G401.6 (cell line): ENCODE measurements around the gene FMN1.

Source experiments
- FAIRE-seq: peaks from 2 replicates; lab custom pipeline; 2012; peaks lifted over from hg19 to GRCh38; lab: Jason Lieb, UNC

FMN1 gene

DNA sequence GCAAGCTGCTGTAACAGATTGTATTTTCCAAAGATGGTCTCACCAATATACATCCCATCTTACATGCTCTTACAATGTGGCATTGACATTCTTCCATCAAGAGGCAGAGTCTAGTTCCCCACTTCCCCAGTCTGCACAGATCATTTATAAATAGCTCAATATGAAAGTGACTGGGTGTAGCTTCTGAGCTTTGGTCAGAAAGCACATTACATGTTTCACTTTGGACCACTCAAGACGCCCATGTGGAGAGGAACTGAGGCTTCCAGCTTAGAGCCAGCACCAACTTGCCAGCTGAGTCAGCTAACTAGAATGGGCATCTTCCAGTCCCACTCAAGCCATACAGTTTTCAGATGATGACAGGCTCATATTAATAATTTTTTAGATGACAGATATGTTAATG, 431.2 kb downstream of the FMN1 start:
- FAIRE-seq: no peak

DNA sequence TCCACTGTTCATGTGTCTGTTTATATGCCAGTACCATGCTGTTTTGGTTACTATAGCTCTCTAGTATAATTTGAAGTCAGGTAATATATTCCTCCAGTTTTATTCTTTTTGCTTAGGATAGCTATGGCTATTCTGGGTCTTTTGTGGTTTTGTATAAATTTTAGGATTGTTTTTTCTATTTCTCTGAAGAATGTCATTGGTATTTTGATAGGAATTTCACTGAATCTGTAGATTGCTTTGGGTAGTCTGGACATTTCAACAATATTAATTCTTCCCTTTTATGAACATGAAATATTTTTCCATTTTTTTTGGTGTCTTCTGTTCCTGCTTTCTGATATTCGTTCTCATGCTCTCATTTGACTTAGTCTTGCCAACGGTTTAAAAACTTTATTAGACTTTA, 437.1 kb downstream of the FMN1 start:
- FAIRE-seq: no peak

DNA sequence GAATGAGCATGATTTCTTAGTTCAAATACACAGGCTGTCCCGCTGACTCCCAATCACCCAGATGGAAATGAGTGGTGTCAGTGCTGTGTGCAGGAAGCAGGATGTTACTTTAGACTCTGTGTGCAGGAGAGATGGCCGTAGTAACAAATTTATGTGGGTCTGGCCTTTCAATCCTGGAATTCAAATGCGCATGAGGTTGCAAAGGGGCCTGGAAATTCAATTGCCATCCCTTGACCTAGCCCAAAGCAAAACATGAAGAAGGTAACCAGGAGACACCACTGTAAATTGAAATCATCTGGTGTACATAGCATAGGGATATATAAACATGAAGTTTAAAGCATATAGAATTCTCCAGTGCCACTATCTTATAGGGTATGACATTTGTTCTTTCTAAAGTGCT, 443.5 kb downstream of the FMN1 start:
- no peak for FAIRE-seq

DNA sequence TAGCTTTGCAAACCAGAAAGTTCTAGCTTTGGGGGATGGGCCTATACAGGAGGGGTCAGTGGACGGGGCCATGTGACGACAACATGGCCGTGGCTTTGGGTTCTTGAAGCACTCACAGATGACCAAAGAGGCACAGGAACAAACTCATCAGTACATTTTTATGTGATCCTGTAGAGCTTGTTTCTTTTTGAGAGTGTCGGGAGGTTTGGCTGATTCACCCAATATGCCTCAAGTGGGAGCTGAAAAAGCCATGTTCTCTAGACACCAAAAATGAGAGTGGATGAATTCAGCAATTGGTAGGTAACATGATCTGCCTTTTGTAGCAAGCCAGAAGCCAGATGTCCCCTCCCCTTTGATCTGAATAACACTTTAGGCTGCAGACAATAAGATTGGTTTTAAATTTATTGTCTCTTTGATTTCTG, 446.6 kb downstream of the FMN1 start:
- FAIRE-seq: no peak

DNA sequence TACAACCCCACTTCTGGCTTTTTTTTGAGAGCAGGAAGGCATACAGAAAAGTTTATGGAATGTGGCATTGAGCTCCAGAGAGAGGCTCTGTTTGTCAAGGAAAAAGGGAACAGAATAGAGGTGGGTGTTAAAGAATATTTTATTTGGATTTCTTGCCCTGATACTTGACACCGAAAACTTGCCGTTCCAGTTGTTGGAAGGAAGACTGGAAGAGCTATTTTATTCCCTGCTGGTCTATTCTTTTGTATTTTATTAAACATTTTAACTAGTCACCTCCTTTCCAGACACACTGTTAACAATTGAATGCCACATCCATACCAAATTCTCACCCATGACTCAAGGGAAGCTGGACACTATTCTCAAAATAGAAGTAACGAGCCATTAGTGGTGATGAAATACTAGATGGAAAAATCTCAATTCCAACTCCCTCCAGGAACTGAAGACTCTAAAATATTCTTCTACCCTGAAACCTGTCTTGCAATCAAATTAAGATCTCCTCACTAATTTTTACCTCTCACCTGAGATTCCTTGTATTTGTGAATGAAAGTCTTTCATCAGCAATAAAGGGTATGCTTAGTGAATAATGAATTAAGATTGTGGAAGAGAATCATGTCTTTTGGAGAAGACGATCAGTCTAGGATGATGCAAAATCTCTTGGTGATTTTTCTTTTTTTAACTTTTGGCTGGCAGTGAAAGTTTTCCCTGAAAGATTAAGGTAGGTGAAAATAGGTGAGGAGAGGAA, 448.2 kb downstream of the FMN1 start:
- no peak for FAIRE-seq

DNA sequence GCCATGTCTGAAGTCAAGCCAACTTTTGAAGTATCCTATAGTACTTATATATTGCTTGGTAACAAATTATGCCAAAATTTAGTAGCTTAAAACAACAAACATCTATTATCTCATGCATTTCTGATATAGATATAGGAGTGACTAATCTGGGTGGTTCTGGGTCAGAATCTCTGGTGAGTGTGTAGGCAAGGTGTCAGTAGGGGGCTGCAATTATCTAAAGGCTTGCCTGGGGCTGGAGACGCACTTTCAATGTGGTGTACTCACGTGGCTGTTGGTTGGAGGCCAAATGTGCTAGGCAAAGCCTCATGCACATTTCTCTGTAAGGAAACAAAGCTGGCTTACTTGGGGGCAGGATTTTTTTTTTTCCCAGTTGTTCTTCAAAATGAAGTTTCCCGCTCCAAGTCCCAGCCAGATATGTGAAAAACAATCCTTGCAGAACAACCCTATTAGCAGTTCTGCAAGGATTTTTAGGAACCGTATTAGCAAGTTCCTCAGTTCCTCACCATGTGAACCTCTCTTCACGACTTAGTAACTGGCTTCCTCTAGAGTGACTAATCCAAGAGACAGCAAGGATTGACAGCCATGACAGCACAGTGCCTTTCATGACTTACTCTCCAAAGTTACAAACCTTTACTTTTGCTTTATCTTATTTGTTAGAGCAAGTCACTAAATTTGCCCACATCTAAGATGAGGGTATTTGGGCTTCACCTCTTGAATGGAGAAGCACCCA, 450.9 kb downstream of the FMN1 start:
- no peak for FAIRE-seq

DNA sequence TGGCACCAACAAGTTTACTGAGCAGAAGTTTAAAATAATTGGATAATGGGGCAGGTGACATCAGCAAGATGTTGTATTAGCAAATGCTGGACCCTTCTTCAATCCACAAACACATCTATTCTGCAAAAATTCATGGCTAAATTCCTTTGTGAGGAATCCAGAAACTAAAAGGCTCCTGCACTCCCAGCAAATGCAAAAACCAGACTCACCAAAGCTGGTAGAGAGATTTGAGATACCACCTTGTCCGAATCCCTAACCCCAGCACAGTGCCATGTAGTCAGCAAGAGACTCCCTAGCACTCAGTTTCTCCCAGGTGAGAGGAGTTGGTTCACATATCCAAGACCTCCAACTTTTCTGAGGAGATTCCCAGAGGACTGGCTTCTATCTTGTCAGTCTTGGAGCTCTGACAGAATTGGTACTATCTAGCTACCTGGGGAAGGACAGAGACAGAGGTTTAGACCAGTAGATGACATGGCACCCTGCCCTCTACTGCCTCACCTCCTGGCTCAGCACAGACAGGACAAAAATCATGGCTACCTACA, 454.9 kb downstream of the FMN1 start:
- FAIRE-seq: no peak

DNA sequence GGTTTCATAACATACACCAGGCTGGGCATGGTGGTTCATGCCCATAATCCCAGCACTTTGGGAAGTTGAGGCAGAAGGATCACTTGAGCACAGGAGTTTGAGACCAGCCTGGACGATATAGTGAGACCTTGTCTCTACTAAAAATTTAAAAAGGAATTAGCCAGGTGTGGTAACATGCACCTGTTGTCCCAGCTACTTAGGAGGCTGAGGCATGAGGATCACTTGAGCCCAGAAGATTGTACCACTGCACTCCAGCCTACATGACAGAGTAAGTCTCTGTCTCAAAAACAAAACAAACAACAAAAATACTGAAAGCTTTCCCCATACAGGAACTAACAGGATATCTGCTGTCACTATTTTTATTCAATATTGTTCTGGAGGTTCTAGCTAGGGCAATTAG, 455.8 kb downstream of the FMN1 start:
- no peak for FAIRE-seq

DNA sequence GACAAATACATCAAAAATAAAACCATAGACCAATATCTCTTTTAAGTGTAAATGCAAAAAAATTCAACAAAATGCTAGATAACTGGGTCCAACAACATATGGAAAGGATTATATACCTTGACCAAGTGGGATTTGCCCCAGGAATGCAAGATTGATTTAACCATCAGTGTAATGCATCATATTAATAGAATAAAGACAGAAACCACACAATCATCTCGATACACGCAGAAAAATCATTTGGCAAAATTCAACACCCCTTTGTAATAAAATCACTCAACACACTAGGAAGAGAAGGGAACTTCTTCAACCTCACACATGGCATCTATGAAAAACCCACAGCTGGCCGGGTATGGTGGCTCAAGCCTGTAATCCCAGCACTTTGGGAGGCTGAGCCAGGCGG, 457.2 kb downstream of the FMN1 start:
- no peak for FAIRE-seq

DNA sequence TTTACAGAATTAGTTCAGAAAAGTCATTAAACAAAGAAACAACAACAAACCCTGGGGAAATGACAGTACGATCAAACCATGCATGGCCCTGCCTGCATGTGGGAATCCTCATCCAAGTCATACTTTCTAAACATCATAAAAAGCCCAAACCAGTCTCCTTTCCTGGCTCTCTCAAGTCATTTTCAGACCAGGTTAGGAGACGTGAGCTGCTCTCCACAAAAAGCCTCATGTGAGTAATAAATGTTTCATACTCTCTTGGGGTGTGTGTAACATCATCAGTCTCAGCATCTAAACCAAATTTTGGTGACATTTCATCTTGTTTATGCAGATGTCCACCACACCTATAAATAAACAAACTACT, 457.8 kb downstream of the FMN1 start:
- FAIRE-seq: no peak

DNA sequence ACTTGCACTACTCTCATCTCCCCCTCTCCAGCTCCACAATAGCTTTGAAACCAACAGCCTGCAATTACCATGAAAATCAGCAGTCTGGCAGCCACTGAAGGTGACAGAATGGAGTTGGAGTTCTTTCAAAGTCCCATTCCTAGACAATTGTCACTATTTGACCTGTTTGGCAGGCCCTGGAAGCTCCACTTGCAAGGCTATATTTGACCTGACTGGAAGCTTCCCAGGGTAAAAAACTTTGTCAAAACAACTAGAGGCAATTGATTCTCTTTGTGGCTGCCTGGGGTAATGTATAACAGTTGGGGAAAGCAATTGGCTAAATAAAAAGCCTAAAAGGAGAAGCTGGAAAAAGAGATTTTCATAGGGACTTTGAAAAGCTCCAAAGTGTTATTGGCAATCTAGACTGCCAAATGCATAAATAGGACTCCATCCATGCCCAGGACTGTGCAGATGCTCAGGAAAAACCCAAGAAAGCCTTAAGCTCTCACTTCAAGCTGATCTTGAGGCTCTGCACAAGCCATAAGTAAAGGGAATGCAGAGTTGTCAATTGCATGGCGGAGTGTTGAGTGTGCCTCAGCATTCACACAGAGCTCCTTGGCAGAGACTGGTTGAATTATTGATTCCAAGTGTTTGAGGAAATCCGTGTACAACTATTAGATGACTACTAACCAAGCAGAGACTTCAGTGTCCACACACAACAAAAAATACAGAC, 458.4 kb downstream of the FMN1 start:
- FAIRE-seq: no peak

DNA sequence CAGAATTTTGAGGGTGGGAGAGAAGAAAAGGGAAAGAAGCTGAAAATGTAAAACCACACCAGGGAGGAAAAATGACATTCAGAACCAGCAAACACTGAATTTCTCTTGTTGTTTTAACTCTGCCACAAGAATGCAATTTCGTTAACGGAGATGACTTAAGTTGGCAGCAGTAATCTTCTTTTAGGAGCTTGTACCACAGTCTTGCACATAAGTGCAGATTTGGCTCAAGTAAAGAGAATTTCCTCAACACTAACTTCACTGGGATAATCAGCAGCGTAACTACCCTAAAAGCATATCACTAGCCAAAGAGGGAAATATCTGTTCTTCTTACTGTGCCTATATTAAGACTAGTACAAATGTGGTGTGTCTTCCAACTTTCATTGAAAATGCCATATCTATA, 461.2 kb downstream of the FMN1 start:
- no peak for FAIRE-seq

DNA sequence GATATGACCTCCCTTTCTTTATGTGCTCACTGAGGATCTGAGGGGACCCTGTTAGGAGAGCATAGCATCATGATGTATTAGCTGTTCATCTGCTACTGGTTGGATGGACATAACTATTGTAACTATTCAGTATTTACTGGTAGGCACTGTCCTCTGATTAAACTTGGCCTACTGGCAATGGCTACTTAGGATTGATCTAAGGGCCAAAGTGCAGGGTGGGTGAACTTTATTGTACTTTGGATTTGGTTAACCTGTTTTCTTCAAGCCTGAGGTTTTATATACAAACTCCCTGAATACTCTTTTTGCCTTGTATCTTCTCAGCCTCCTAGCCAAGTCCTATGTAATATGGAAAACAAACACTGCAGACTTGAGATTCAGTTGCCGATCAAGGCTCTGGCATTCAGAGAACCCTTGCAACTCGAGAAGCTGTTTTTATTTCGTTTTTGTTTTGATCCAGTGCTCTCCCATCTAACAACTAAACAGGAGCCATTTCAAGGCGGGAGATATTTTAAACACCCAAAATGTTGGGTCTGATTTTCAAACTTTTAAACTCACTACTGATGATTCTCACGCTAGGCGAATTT, 461.8 kb downstream of the FMN1 start:
- FAIRE-seq: no peak

DNA sequence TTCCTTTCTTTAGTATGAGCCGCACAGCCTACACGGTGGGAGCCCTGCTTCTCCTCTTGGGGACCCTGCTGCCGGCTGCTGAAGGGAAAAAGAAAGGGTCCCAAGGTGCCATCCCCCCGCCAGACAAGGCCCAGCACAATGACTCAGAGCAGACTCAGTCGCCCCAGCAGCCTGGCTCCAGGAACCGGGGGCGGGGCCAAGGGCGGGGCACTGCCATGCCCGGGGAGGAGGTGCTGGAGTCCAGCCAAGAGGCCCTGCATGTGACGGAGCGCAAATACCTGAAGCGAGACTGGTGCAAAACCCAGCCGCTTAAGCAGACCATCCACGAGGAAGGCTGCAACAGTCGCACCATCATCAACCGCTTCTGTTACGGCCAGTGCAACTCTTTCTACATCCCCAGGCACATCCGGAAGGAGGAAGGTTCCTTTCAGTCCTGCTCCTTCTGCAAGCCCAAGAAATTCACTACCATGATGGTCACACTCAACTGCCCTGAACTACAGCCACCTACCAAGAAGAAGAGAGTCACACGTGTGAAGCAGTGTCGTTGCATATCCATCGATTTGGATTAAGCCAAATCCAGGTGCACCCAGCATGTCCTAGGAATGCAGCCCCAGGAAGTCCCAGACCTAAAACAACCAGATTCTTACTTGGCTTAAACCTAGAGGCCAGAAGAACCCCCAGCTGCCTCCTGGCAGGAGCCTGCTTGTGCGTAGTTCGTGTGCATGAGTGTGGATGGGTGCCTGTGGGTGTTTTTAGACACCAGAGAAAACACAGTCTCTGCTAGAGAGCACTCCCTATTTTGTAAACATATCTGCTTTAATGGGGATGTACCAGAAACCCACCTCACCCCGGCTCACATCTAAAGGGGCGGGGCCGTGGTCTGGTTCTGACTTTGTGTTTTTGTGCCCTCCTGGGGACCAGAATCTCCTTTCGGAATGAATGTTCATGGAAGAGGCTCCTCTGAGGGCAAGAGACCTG, 463.5 kb downstream of the FMN1 start:
- FAIRE-seq: no peak

DNA sequence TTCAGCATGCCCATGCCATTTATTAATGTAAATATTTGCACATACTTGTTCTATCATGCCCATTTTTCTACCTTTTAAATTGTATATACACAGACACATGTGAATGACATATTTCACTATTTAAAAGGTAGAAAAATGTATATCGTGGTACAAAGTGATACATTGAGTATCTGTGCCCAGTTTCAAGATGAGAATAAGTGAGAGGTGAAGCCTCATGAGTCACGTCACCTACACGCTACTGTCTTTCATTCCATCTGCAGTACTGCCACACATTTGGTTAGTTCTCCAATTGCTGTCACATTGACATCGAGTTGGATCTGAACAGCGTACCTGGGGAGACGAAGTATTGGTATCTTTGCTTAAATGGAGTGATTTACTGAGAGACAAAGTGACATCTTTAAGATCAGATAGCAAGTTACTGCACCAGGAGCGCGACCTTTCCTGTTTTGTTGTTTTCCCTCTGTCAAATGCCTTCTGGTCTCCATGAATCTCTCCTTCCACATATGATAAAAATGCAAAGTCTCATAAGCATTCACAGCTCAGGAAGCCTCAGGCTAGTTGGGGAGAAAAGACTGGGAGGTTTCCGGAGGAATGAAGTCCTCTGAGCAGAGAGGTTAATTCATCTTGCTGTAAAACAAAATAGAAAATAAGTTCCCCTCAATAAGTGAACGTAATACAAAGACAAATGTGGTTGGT, 464.7 kb downstream of the FMN1 start:
- no peak for FAIRE-seq

DNA sequence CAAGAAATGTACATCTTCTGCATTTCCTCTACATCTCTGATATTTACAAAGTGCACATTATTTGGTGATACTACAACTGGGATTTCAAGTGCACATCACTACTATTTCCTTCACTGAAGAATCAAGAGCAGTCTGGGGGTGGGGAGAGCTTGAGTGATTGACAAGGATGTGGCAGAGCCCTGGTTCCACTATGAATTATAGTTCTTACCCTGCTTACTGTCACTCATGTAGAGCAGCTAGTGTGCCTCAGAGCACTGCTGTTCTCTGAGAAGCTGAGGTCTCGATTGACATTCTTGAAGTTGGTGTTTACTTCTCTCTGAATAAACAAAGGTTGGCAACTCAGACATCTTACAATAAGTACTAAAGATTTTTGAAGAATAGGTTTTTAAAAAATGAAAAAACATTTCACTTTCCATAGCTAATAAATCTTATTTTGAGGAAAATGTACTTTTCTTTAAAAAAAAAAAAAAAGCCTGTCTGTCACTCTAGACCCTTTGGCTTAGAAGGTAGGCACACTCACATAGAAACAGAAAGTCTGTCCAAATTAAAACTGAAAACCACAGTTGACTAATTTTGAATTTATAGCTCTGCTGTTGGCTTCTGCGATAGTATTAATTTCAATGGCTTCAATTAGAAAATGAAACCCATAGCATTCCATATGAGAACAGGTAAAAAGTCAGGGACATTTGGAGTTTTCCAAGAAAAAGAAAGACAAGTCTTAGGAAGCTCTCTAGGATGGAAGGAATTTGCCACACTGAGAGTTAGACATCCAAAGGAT, 471.2 kb downstream of the FMN1 start:
- no peak for FAIRE-seq

DNA sequence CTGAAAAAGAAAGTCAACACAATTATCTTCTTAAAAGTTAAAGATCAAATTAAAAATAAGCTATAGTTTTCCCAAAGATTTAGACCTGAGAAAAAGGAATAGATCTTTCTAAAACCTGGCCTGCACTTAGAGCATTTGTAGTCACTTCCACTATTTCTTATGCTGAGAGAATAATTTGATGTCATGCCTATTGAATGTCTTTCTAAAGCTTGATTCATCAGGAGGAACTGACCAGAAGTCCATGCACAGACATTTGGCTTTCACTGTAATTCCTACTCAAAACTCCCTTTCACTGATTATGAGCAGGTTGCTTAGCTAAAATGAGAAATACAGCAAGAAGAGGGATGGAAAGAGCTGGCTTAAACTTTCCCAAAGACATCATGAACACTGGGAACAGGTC, 472.4 kb downstream of the FMN1 start:
- FAIRE-seq: no peak

DNA sequence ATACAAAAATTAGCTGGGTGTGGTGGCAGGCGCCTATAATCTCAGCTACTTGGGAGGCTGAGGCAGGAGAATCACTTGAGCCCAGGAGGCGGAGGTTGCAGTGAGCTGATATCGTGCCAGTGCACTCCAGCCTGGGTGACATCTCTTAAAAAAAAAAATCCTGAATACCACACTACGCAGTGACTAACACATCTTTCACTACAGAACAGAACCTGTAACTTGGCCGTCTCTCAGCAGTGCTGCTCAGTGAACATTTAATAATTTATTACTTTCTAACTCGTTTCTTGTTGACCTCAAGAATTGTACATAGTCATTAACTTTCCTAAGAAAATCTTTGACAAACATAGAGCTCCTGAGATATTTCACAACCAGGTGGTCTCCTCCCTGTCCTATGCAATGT, 472.9 kb downstream of the FMN1 start:
- FAIRE-seq: no peak

DNA sequence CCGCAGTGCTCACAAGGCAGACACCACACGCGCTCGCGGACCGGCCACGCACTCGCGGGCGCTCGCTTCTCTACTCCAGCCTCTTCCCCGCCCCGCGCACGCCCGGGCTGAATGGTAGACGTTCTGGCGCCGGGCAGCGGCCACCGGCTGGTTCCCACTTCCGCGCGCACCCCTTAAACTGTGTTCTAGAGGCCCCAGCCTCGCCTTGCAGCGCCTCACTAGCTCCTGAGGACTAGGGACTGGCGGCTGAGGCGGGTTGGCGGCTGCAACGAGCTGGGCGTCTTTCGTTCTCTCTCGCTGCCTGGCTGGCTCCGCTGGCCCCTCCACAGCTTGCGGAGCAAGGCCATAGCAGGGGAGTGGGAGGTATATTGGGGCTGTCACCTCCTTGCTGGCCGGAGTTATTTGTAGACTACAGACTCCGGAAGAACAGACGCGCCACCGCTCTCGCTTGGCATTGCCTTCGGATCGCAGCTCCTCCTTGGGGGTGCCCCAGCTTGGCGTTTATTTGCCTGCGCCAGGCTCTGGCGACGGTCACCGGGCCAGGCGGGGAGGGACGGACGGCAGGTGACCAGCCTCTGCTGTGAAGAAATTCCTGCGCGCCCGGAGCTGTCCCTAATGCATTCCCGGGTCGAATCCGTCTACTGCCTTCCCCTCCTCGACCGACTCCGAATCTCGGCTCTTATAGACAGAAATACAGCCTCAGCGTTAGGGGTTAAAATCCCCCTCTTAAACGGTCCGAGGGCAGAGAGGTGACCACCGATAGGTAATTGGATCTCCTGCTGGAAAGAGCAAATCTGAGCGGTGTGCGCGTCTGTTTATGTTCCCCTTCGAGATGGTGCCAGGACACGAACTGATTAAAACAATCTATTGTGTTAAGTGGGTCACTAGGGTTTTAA, 475.4 kb downstream of the FMN1 start:
- no peak for FAIRE-seq
